Retinal pigment epithelial cell (primary cell): ENCODE data around the gene EHBP1.

ENCODE experiments used
- DNase-seq: peaks from one replicate; pipeline ENCODE4 v3.0.0-alpha.2; 2010; ENCODE audit warnings: low read depth
- H3K4me3 ChIP-seq: 2 replicates; pipeline ENCODE4 v1.5.1; 2011; ENCODE audit warnings: mild to moderate bottlenecking, low read length, control low read depth, moderate library complexity
- CTCF ChIP-seq: conservative IDR thresholded peaks from 2 replicates; pipeline ENCODE4 v1.5.1; 2011; ENCODE audit warnings: low read depth, low read length, control low read depth, inconsistent platforms

Gene EHBP1

GRCh38 chr2:62784341-62784740 lies 78.8 kb downstream of the EHBP1 start:
- no peak overlapping the region for H3K4me3 ChIP-seq
- TF ChIP-seq CTCF = no peak
- DNase-seq = no peak

- H3K4me3 ChIP-seq = no peak overlapping the region
- no peak for DNase-seq
- no peak for TF ChIP-seq CTCF
These were observed 79.7 kb downstream of the EHBP1 start for GRCh38 chr2:62785216-62785615.

GRCh38 chr2:62785810-62786597 lies 80.5 kb downstream of the EHBP1 start:
- no peak for DNase-seq
- no peak overlapping the region for H3K4me3 ChIP-seq
- TF ChIP-seq CTCF = no peak

GRCh38 chr2:62787386-62787785 lies 81.9 kb downstream of the EHBP1 start:
- peak; percentile 45 for TF ChIP-seq CTCF
- no peak overlapping the region for H3K4me3 ChIP-seq
- DNase-seq = peak; percentile 32

- H3K4me3 ChIP-seq = no peak overlapping the region
- TF ChIP-seq CTCF = no peak
- DNase-seq = no peak
These were observed 84.0 kb downstream of the EHBP1 start for GRCh38 chr2:62789518-62789917.

GRCh38 chr2:62789918-62790317 lies 84.4 kb downstream of the EHBP1 start:
- DNase-seq = no peak
- no peak overlapping the region for H3K4me3 ChIP-seq
- no peak for TF ChIP-seq CTCF

- TF ChIP-seq CTCF = no peak
- no peak overlapping the region for H3K4me3 ChIP-seq
- DNase-seq = no peak
These were observed 86.9 kb downstream of the EHBP1 start for GRCh38 chr2:62792408-62792807.
